ENCODE measurements around the gene CUBN.

The CUBN gene

GRCh38 chr10:16989826-16990293 is 139.8 kb downstream of the CUBN start:
- peak; percentile 80 for DNase-seq (ENCODE audit: low read depth)

- DNase-seq (ENCODE audit: low read depth), result no peak
Measured at GRCh38 chr10:16988900-16989299, 140.7 kb downstream of the CUBN start.

- DNase-seq (ENCODE audit: low read depth), result no peak
Measured at GRCh38 chr10:16987976-16988610, 141.5 kb downstream of the CUBN start.

GRCh38 chr10:16987206-16987621 is 142.4 kb downstream of the CUBN start:
- no peak for DNase-seq (ENCODE audit: low read depth)

- DNase-seq (ENCODE audit: low read depth), result peak; percentile 80
Measured at GRCh38 chr10:16986406-16987205, 143.0 kb downstream of the CUBN start.

- DNase-seq (ENCODE audit: low read depth), result no peak
Measured at GRCh38 chr10:16986082-16986405, 143.6 kb downstream of the CUBN start.

GRCh38 chr10:16984242-16984641 is 145.4 kb downstream of the CUBN start:
- no peak for DNase-seq (ENCODE audit: low read depth)

- no peak for DNase-seq (ENCODE audit: low read depth)
Measured at GRCh38 chr10:16976803-16977202, 152.8 kb downstream of the CUBN start.

GRCh38 chr10:16975188-16975587 is 154.4 kb downstream of the CUBN start:
- no peak for DNase-seq (ENCODE audit: low read depth)

GRCh38 chr10:16968416-16969041 is 161.1 kb downstream of the CUBN start:
- peak; percentile 69 for DNase-seq (ENCODE audit: low read depth)

- DNase-seq (ENCODE audit: low read depth), result no peak
Measured at GRCh38 chr10:16967866-16968415, 161.7 kb downstream of the CUBN start.

GRCh38 chr10:16966991-16967865 is 162.4 kb downstream of the CUBN start:
- no peak for DNase-seq (ENCODE audit: low read depth)

- DNase-seq (ENCODE audit: low read depth), result peak; percentile 96
Measured at GRCh38 chr10:16965740-16966447, 163.7 kb downstream of the CUBN start.

- DNase-seq (ENCODE audit: low read depth), result no peak
Measured at GRCh38 chr10:16965344-16965616, 164.3 kb downstream of the CUBN start.

- DNase-seq (ENCODE audit: low read depth), result no peak
Measured at GRCh38 chr10:16964576-16965343, 164.9 kb downstream of the CUBN start.

- DNase-seq (ENCODE audit: low read depth), result no peak
Measured at GRCh38 chr10:16960551-16960950, 169.1 kb downstream of the CUBN start.

GRCh38 chr10:16957038-16957437 is 172.6 kb downstream of the CUBN start:
- no peak for DNase-seq (ENCODE audit: low read depth)

GRCh38 chr10:16954280-16955030 is 175.2 kb downstream of the CUBN start:
- no peak for DNase-seq (ENCODE audit: low read depth)

- DNase-seq (ENCODE audit: low read depth), result no peak
Measured at GRCh38 chr10:16953270-16953669, 176.3 kb downstream of the CUBN start.

- no peak for DNase-seq (ENCODE audit: low read depth)
Measured at GRCh38 chr10:16952610-16953009, 177.0 kb downstream of the CUBN start.
